Memory B cell (primary cell): ENCODE measurements around the gene CDNF.
"Not testable (repeated sequence)": the region's sequence is repeated elsewhere in the genome, so short reads cannot be mapped to it uniquely, and the experiment has no call there.

Experiments used
- ATAC-seq: fragments of 150-1000 bp; cut with Tn5 transposase; 2 replicates; pipeline ENCODE4 v1.10.0; 2021; ENCODE audit warnings: low read depth, mild to moderate bottlenecking, moderate library complexity
- DNase-seq, 2 donors: peaks; one replicate each; pipeline ENCODE4 v3.0.0; 2022; ENCODE audit warnings: low spot score in 2 of 2
- H3K27ac Mint-ChIP-seq: one replicate; pipeline ENCODE4 v1.8.0; 2022; ENCODE audit warnings: mild to moderate bottlenecking, moderate library complexity, mixed read lengths
- H3K27me3 Mint-ChIP-seq: one replicate; pipeline ENCODE4 v1.8.0; 2022; ENCODE audit warnings: mixed read lengths
- H3K36me3 Mint-ChIP-seq: one replicate; pipeline ENCODE4 v1.8.0; 2022; ENCODE audit warnings: mild to moderate bottlenecking, mixed read lengths
- H3K4me1 Mint-ChIP-seq: one replicate; pipeline ENCODE4 v1.8.0; 2022; ENCODE audit warnings: mixed read lengths
- H3K4me3 Mint-ChIP-seq: one replicate; pipeline ENCODE4 v1.8.0; 2022; ENCODE audit warnings: mild to moderate bottlenecking, moderate library complexity, mixed read lengths
- H3K9me3 Mint-ChIP-seq: one replicate; pipeline ENCODE4 v1.8.0; 2022; ENCODE audit warnings: mixed read lengths

The CDNF gene

DNA sequence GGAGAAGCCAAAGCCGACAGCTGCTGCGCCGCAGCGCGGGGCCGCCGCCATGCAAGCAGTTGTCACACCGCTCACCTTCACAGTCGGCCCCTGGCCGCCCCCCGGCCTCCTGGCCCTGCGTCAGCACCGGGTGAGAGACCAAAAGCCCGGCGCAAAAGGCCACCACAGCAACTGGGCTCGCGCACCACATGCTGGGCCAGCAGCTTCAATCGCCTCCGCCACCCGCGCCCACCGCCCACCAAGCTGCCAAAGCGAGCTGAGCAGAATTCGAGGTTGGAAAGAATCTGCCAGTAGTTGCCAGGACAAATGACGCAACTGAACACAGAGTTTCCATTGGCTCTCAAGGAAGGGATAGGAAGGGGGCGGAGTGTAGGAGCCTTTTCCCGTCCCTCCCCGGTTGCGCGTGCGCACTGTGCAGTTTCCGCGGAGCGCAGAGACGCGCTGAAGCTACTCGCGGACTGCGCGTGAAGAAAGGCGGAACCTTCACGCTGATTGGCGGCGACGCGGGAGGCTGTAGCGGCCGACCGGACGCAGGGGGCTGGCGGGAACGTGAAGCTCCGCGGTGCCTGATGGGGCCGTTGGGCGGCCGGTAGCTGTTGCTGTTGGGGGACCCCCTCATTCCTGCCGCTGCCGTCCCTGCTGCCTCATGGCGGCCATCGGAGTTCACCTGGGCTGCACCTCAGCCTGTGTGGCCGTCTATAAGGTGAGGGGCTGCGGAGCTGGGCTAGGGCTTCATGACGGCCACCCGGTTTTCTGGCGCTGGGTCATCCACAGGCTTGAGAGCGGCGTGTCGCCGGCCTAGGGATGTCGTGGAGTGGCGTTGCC lies at the start of gene CDNF, which contains the start of the genes HSPA14 and MSANTD7:
Gene CDNF (minus strand): TSS at position 281 of the 825 bp plus-strand sequence. CDS start 91 bp downstream, at position 190.
Gene HSPA14 (plus strand): TSS at position 550 of the 825 bp plus-strand sequence. CDS start 97 bp downstream, at position 647.
Gene MSANTD7 (plus strand): TSS at position 550 of the 825 bp plus-strand sequence. CDS start 3,979 bp downstream, outside the sequence.
- Mint-ChIP-seq H3K9me3 (no peaks in the 10 kb centered on the region), H3K4me3 (peak within 1 kb of the TSS; percentile 97), H3K27ac (peak within 1 kb of the TSS; percentile 98), H3K27me3 (no peaks in the 10 kb centered on the region), H3K4me1 (peaks cover 6% of the 10 kb centered on the region), H3K36me3 (peaks cover 14% of the 10 kb centered on the region)
- ATAC-seq (peak; percentile 88), DNase-seq (peak; percentile 96 to 99)

DNA sequence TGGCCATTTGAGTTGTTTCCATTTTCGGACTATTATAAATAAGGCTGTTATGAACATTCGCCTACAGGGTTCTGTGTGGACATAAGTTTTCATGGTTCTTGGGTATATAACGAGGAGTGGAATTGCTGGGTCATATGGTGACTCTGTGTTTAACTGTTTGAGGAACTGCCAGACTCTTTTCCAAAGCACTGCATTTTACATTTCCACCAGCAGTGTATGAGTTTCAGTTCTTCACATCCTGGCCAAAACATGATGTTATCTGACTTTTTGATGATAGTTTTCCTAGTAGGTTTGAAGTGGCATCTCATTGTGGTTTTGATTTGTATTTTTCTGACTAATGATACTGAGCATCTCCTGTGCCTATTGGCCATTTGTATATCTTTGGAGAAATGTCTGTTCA lies 46.2 kb upstream of the CDNF start:
- ATAC-seq (no peak), DNase-seq (no peak)
- Mint-ChIP-seq H3K36me3 (no peaks in the 10 kb centered on the region), H3K9me3 (no peaks in the 10 kb centered on the region), H3K4me3 (no peak overlapping the region), H3K27me3 (no peaks in the 10 kb centered on the region), H3K4me1 (peaks cover 7% of the 10 kb centered on the region), H3K27ac (no peak overlapping the region)

DNA sequence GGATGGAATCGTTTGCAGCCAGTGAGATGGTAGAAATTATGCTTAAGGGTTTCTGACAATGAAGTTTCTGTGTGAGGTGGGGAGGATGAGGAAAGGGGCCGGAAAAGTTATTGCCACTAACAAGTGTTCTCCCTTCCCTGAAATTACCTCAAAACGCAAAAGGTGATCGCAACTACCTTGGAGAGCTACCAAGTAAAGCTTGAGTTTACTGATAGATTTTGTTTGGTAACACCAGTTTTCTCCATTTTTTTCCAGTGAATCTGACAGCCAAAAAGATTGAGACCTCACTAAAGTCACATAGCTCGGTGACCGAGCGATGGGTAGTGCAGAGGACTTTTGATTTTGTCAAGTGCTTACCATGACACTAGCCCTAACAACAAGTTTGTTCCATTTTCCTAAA lies 42.4 kb upstream of the CDNF start:
- DNase-seq, result no peak
- Mint-ChIP-seq H3K9me3 (no peaks in the 10 kb centered on the region), H3K27me3 (no peaks in the 10 kb centered on the region), H3K4me1 (peaks cover 16% of the 10 kb centered on the region), H3K36me3 (no peaks in the 10 kb centered on the region), H3K4me3 (peak overlapping the region; percentile 93), H3K27ac (peak overlapping the region; percentile 75)
- no peak for ATAC-seq

- DNase-seq, result no peak
- H3K4me3 Mint-ChIP-seq, result peak overlapping the region; percentile 93
- no peaks in the 10 kb centered on the region for H3K27me3 Mint-ChIP-seq
- H3K9me3 Mint-ChIP-seq, result no peaks in the 10 kb centered on the region
- no peaks in the 10 kb centered on the region for H3K36me3 Mint-ChIP-seq
- ATAC-seq, result no peak
- H3K4me1 Mint-ChIP-seq, result peaks cover 16% of the 10 kb centered on the region
- peak overlapping the region; percentile 75 for H3K27ac Mint-ChIP-seq
These were observed 42.0 kb upstream of the CDNF start for GRCh38 chr10:14879928-14880193.

GRCh38 chr10:14879124-14879927 lies 41.5 kb upstream of the CDNF start:
- peak; percentile 6 for ATAC-seq
- Mint-ChIP-seq H3K27ac (peak overlapping the region; percentile 75), H3K27me3 (no peaks in the 10 kb centered on the region), H3K4me3 (peak overlapping the region; percentile 93), H3K4me1 (peaks cover 16% of the 10 kb centered on the region), H3K36me3 (no peaks in the 10 kb centered on the region), H3K9me3 (no peaks in the 10 kb centered on the region)
- peak; percentile 5 to 16 for DNase-seq

- H3K4me3 Mint-ChIP-seq, result peak within 1 kb of the TSS; percentile 93
- DNase-seq, result peak; percentile 86 to 89
- peak; percentile 92 for ATAC-seq
- H3K9me3 Mint-ChIP-seq, result no peaks in the 10 kb centered on the region
- no peaks in the 10 kb centered on the region for H3K36me3 Mint-ChIP-seq
- peak within 1 kb of the TSS; percentile 75 for H3K27ac Mint-ChIP-seq
- no peaks in the 10 kb centered on the region for H3K27me3 Mint-ChIP-seq
- H3K4me1 Mint-ChIP-seq, result peaks cover 16% of the 10 kb centered on the region
These were observed 40.7 kb upstream of the CDNF start, which contains the start of gene SUV39H2 for GRCh38 chr10:14878266-14879123. TSS of gene SUV39H2 (plus strand) at chr10:14878866. CDS start at chr10:14878889, 23 bp downstream.

- Mint-ChIP-seq H3K4me3 (peak overlapping the region; percentile 66), H3K27me3 (no peaks in the 10 kb centered on the region), H3K4me1 (peaks cover 16% of the 10 kb centered on the region), H3K9me3 (no peaks in the 10 kb centered on the region), H3K36me3 (no peaks in the 10 kb centered on the region), H3K27ac (no peak overlapping the region)
- ATAC-seq, result no peak
- DNase-seq, result no peak
These were observed 38.9 kb upstream of the CDNF start for GRCh38 chr10:14876764-14877163.

DNA sequence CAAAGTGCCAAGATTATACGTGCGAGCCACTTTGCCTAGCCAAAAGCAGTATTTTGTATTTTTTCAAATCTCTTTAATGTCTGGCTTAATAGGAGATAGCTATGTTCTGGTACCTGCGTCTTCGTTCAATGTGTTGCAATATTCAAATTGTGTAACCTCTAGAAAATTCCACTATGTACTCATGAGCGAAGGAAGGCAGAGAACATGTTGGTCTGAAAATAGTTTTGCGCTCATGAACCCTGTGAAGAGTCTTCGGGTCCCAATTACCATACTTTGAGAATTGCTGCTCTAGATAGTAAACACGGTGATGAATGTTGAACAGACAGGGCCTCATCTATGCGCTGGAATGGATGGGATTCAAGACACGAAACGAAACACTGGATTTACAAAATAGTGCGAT lies 38.1 kb upstream of the CDNF start:
- no peaks in the 10 kb centered on the region for H3K9me3 Mint-ChIP-seq
- no peak for DNase-seq
- no peak for ATAC-seq
- H3K27me3 Mint-ChIP-seq, result no peaks in the 10 kb centered on the region
- no peak overlapping the region for H3K4me3 Mint-ChIP-seq
- H3K36me3 Mint-ChIP-seq, result no peaks in the 10 kb centered on the region
- H3K4me1 Mint-ChIP-seq, result peaks cover 16% of the 10 kb centered on the region
- no peak overlapping the region for H3K27ac Mint-ChIP-seq

DNA sequence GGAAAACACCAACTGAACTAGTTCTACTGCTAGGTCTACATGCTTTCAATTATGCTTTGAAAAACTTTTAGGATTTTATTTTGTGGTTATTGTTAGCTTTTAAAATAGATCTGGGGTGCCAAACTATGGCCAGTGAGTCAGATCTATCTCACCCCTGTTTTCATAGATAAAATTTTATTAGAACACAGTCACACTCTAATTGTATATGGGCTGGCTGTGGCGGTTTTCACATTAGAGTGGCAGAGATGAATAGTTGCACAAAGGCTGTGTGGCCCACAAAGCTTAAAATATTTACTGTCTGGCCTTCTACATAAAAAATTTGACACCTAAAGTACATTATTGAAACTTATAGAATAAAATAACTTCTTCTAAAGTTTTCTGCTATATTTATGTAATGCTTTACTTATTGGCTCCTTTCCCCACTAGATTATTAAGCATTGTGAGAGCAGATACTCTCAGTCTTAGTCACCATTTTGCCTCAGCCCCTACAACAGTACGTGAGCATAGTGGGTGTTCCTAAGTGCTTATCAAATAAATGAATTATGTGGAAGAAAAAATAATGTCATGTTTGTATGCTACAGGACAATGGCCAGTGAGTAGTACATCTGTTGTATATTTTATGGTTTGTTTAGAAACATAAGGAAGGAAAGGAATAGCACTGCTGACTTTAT lies 35.4 kb upstream of the CDNF start:
- peaks cover 4% of the 10 kb centered on the region for H3K36me3 Mint-ChIP-seq
- H3K9me3 Mint-ChIP-seq, result no peaks in the 10 kb centered on the region
- no peak overlapping the region for H3K4me3 Mint-ChIP-seq
- H3K27me3 Mint-ChIP-seq, result no peaks in the 10 kb centered on the region
- DNase-seq, result no peak
- ATAC-seq, result no peak
- H3K4me1 Mint-ChIP-seq, result peaks cover 8% of the 10 kb centered on the region
- H3K27ac Mint-ChIP-seq, result no peak overlapping the region

GRCh38 chr10:14864871-14865270 lies 27.0 kb upstream of the CDNF start:
- not testable (repeated sequence) for H3K9me3 Mint-ChIP-seq, H3K4me1 Mint-ChIP-seq

DNA sequence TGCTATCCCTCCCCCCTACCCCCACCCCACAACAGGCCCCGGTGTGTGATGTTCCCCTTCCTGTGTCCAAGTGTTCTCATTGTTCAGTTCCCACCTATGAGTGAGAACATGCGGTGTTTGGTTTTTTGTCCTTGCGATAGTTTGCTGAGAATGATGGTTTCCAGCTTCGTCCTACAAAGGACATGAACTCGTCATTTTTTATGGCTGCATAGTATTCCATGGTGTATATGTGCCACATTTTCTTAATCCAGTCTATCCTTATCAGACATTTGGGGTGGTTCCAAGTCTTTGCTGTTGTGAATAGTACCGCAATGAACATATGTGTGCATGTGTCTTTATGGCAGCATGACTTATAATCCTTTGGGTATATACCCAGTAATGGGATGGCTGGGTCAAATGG lies 26.6 kb upstream of the CDNF start:
- not testable (repeated sequence) for H3K4me3 Mint-ChIP-seq, H3K9me3 Mint-ChIP-seq, H3K4me1 Mint-ChIP-seq, ATAC-seq, H3K27me3 Mint-ChIP-seq, DNase-seq, H3K27ac Mint-ChIP-seq
- peaks cover 15% of the 10 kb centered on the region for H3K36me3 Mint-ChIP-seq

More at GRCh38 chr10:14864871-14865270, 27.0 kb upstream of the CDNF start:
- DNase-seq, H3K4me3 Mint-ChIP-seq, ATAC-seq, H3K27ac Mint-ChIP-seq, H3K27me3 Mint-ChIP-seq: not testable (repeated sequence)
- peaks cover 17% of the 10 kb centered on the region for H3K36me3 Mint-ChIP-seq

DNA sequence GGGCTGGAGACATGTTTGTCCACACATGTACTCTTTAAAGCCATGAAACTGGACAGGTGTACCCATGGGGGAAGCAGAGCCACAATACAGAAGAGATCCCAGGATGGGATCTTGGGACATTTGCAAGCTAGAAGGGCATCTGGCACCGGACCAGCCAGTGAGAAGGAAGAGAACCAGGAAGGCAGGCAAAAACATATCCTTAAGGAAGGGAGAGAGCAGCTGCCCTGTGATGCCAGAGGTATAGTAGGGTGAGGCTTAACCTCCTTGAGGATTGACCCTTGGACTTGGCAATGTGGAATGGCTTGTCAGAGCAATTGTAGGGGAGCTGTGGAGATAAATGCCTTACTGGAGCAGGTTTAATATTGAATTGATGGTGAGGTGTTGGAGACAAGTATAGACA lies 23.0 kb upstream of the CDNF start:
- ATAC-seq (no peak), DNase-seq (no peak)
- H3K27me3 Mint-ChIP-seq, result no peaks in the 10 kb centered on the region
- no peaks in the 10 kb centered on the region for H3K9me3 Mint-ChIP-seq
- H3K27ac Mint-ChIP-seq, result peak overlapping the region; percentile 29
- H3K4me3 Mint-ChIP-seq, result no peak overlapping the region
- H3K36me3 Mint-ChIP-seq, result peaks cover 22% of the 10 kb centered on the region
- no peaks in the 10 kb centered on the region for H3K4me1 Mint-ChIP-seq

- Mint-ChIP-seq H3K4me3 (no peak overlapping the region), H3K4me1 (no peaks in the 10 kb centered on the region), H3K27me3 (no peaks in the 10 kb centered on the region), H3K36me3 (peaks cover 25% of the 10 kb centered on the region), H3K9me3 (no peaks in the 10 kb centered on the region), H3K27ac (no peak overlapping the region)
- DNase-seq (no peak), ATAC-seq (no peak)
These were observed 21.9 kb upstream of the CDNF start for GRCh38 chr10:14859775-14860174.
